Prostate gland (tissue), 2 donors: Measurements from ENCODE around the gene ATXN10. TPM values are rescaled to one million over a fixed set of nuclear protein-coding genes. Genes with fewer than 3 reads are reported as not detected.

Source experiments
- DNase-seq: peaks from one replicate; pipeline ENCODE4 v3.0.0-alpha.2; 2019; ENCODE audit warnings: low spot score
- H3K27ac ChIP-seq, 2 donors: fragments of 200-600 bp; sonication (generic); 2 replicates each; pipeline ENCODE4 v1.5.1; 2017 to 2019
- H3K27me3 ChIP-seq: fragments of 200-600 bp; sonication (generic); replicated peaks from 2 replicates; pipeline ENCODE4 v1.5.1; 2019; ENCODE audit not compliant: insufficient read depth
- H3K36me3 ChIP-seq, 2 donors: fragments of 200-600 bp; sonication (generic); 1 replicate in 1 of 2; 2 replicates in 1 of 2; pipeline versions ENCODE4 v1.5.1 to v1.8.1; 2017 to 2019
- H3K4me1 ChIP-seq: fragments of 200-600 bp; sonication (generic); replicated peaks from 2 replicates; pipeline ENCODE4 v1.5.1; 2019
- H3K4me3 ChIP-seq, 2 donors: fragments of 200-600 bp; sonication (generic); 2 replicates each; pipeline ENCODE4 v1.5.1; 2017 to 2019
- H3K9me3 ChIP-seq: fragments of 200-600 bp; sonication (generic); 2 replicates; pipeline ENCODE4 v1.5.1; 2017
- CTCF ChIP-seq, 4 experiments: fragments of 200-600 bp in 2 of 4; fragments of 450-650 bp in 2 of 4; sonication (generic) in 2 of 4; IDR thresholded peaks; 1 replicate in 3 of 4; 2 replicates in 1 of 4; pipeline ENCODE4 v1.5.1; 2016 to 2019; ENCODE audit warnings: antibody characterized with exemption in 4 of 4, mild to moderate bottlenecking in 2 of 4, moderate library complexity in 2 of 4
- POLR2A ChIP-seq: fragments of 450-650 bp; IDR thresholded peaks from one replicate; pipeline ENCODE4 v1.6.1; 2016; ENCODE audit warnings: antibody characterized with exemption, mild to moderate bottlenecking
- POLR2AphosphoS5 ChIP-seq: sonication (generic); formaldehyde crosslinking; IDR thresholded peaks from one replicate; pipeline ENCODE4 v1.6.1; 2017; ENCODE audit warnings: antibody characterized with exemption
- WGBS: methylation state at CpG from one replicate; pipeline ENCODE4 v1.1.5; 2018; 5-methylcytosine and 5-hydroxymethylcytosine counted together
- intact Hi-C: fragments of 100-400 bp; cut with DNase I; formaldehyde crosslinking; loops from one replicate; pipeline ENCODE4 v1.14.2; 2022
- total RNA-seq, 2 donors: library from RNA; depleted of rRNA; stranded (reverse); fragments of >200 nt; gene quantifications; one replicate each; pipeline ENCODE4 v1.1.0, GENCODE V29; 2016

The ATXN10 gene
- total RNA-seq, 2 donors from 2014 or later = 125 to 148 TPM

- no peaks in the 10 kb centered on the region for H3K9me3 ChIP-seq
- H3K27ac ChIP-seq = no peak overlapping the region
- no peak for TF ChIP-seq POLR2AphosphoS5
- no peak for TF ChIP-seq POLR2A
- TF ChIP-seq CTCF (IDR thresholded peaks at IDR 0.05) = no peak
- intact Hi-C loops = no loop called here
- peaks cover 8% of the 10 kb centered on the region for H3K4me1 ChIP-seq
- no peaks in the 10 kb centered on the region for H3K27me3 ChIP-seq
- DNase-seq = no peak
- no peak overlapping the region for H3K4me3 ChIP-seq
- 96% methylated on average over 2 of the region's 2 CpGs for WGBS
- no peaks in the 10 kb centered on the region for H3K36me3 ChIP-seq
Measured at GRCh38 chr22:45683680-45684079, 12.0 kb downstream of the ATXN10 start.

GRCh38 chr22:45684169-45684568 is 12.5 kb downstream of the ATXN10 start:
- Histone ChIP-seq H3K4me1 (peaks cover 8% of the 10 kb centered on the region), H3K36me3 (no peaks in the 10 kb centered on the region), H3K27ac (no peak overlapping the region), H3K9me3 (no peaks in the 10 kb centered on the region), H3K4me3 (no peak overlapping the region), H3K27me3 (no peaks in the 10 kb centered on the region)
- intact Hi-C loops = no loop called here
- no peak for DNase-seq
- 79% methylated on average over 4 of the region's 4 CpGs for WGBS
- TF ChIP-seq CTCF (IDR thresholded peaks at IDR 0.05) (no peak), POLR2A (no peak), POLR2AphosphoS5 (no peak)

GRCh38 chr22:45684752-45685574 is 13.3 kb downstream of the ATXN10 start:
- Histone ChIP-seq H3K9me3 (no peaks in the 10 kb centered on the region), H3K27ac (no peak overlapping the region), H3K36me3 (no peaks in the 10 kb centered on the region), H3K4me1 (peaks cover 8% of the 10 kb centered on the region), H3K27me3 (no peaks in the 10 kb centered on the region), H3K4me3 (no peak overlapping the region)
- TF ChIP-seq POLR2A (no peak), CTCF (IDR thresholded peaks at IDR 0.05) (no peak), POLR2AphosphoS5 (no peak)
- DNase-seq = no peak
- WGBS = 59% methylated on average over 5 of the region's 5 CpGs
- intact Hi-C loops = no loop called here

GRCh38 chr22:45686004-45686403 is 14.4 kb downstream of the ATXN10 start:
- no peak for DNase-seq
- WGBS = 26% methylated on average over 2 of the region's 2 CpGs
- TF ChIP-seq CTCF (IDR thresholded peaks at IDR 0.05) = no peak
- no peak for TF ChIP-seq POLR2AphosphoS5
- no peak for TF ChIP-seq POLR2A
- H3K27ac ChIP-seq = no peak overlapping the region
- no peaks in the 10 kb centered on the region for H3K27me3 ChIP-seq
- H3K9me3 ChIP-seq = no peaks in the 10 kb centered on the region
- H3K36me3 ChIP-seq = no peaks in the 10 kb centered on the region
- intact Hi-C loops = no loop called here
- H3K4me1 ChIP-seq = peaks cover 16% of the 10 kb centered on the region
- no peak overlapping the region for H3K4me3 ChIP-seq

- DNase-seq = no peak
- intact Hi-C loops = no loop called here
- Histone ChIP-seq H3K9me3 (no peaks in the 10 kb centered on the region), H3K4me1 (peaks cover 20% of the 10 kb centered on the region), H3K27me3 (no peaks in the 10 kb centered on the region), H3K27ac (no peak overlapping the region), H3K36me3 (no peaks in the 10 kb centered on the region), H3K4me3 (no peak overlapping the region)
- TF ChIP-seq POLR2A = no peak
- no peak for TF ChIP-seq CTCF (IDR thresholded peaks at IDR 0.05)
- TF ChIP-seq POLR2AphosphoS5 = no peak
- 57% methylated on average over 5 of the region's 5 CpGs for WGBS
Measured at GRCh38 chr22:45686836-45687235, 15.2 kb downstream of the ATXN10 start.
